Mucosa of descending colon (tissue), 3 donors: ENCODE measurements around the gene HOXD13. TPM values are rescaled to one million over a fixed set of nuclear protein-coding genes. Genes with fewer than 3 reads are reported as not detected.

Source experiments
- ATAC-seq: fragments of 200-7000 bp; cut with Tn5 transposase; one replicate; pipeline ENCODE4 v1.9.1; 2020; ENCODE audit warnings: mild to moderate bottlenecking, moderate library complexity
- DNase-seq, 3 donors: peaks; one replicate each; pipeline ENCODE4 v3.0.0-alpha.2; 2020
- H3K36me3 ChIP-seq: fragments of 200-600 bp; one replicate; pipeline ENCODE4 v1.8.0; 2021; ENCODE audit warnings: low read depth, mild to moderate bottlenecking
- H3K4me1 ChIP-seq: fragments of 200-600 bp; one replicate; pipeline ENCODE4 v1.8.0; 2021; ENCODE audit warnings: low read depth, mild to moderate bottlenecking
- H3K4me3 ChIP-seq: fragments of 200-600 bp; one replicate; pipeline ENCODE4 v1.8.0; 2021; ENCODE audit warnings: mild to moderate bottlenecking
- H3K9me3 ChIP-seq: fragments of 200-600 bp; one replicate; pipeline ENCODE4 v1.8.0; 2021; ENCODE audit warnings: mild to moderate bottlenecking
- CTCF ChIP-seq: fragments of 200-600 bp; IDR thresholded peaks from one replicate; pipeline ENCODE4 v1.8.0; 2022; ENCODE audit warnings: antibody characterized with exemption, mild to moderate bottlenecking
- intact Hi-C, 2 donors: fragments of 100-400 bp; cut with DNase I in 1 of 2; cut with micrococcal nuclease in 1 of 2; formaldehyde crosslinking; loops; one replicate each; pipeline versions ENCODE4 v1.11.0 to v1.11.1; 2022; cut with DNase I, micrococcal nuclease
- total RNA-seq, 3 donors: library from RNA; stranded (reverse); fragmentation: NEBNext Ultra II Directional in 2 of 3; extraction: Animal tissue kit (Norgen Biotek cat#: 25700) in 2 of 3; gene quantifications; one replicate each; pipeline versions ENCODE4 v1.2.1 to v1.2.4, GENCODE V29; 2021 to 2023
- donor health status: DM: no; HTN: no; CAD: no; lungs with moderate emphysema.
- donor health status: DM: no; HTN: no; CAD: no.
- donor health status: DM: no; HTN: yes; CAD: no.

Gene HOXD13
- total RNA-seq, 3 donors from 2014 or later, result 1.1 to 1.5 TPM; not detected in 1

GRCh38 chr2:176126929-176127773 lies 34.6 kb downstream of the HOXD13 start:
- intact Hi-C loops, result loop anchor here (5.0 to 10.0 kb wide), 4 partner anchors 510 to 1018 kb away; no protein-coding TSS in a partner anchor
- TF ChIP-seq CTCF, result peak; percentile 73
- Histone ChIP-seq H3K4me3 (no peak overlapping the region), H3K9me3 (no peaks in the 10 kb centered on the region), H3K4me1 (peaks cover 21% of the 10 kb centered on the region), H3K36me3 (no peaks in the 10 kb centered on the region)
- DNase-seq (peak in 2 of 3 donors; percentile 64 to 91), ATAC-seq (no peak)

GRCh38 chr2:176127774-176128072 lies 35.2 kb downstream of the HOXD13 start:
- ATAC-seq (no peak), DNase-seq (no peak)
- intact Hi-C loops, result loop anchor here (5.0 to 10.0 kb wide), 4 partner anchors 510 to 1017 kb away; no protein-coding TSS in a partner anchor
- H3K36me3 ChIP-seq, result no peaks in the 10 kb centered on the region
- H3K4me1 ChIP-seq, result peaks cover 17% of the 10 kb centered on the region
- no peak overlapping the region for H3K4me3 ChIP-seq
- TF ChIP-seq CTCF, result no peak
- no peaks in the 10 kb centered on the region for H3K9me3 ChIP-seq

GRCh38 chr2:176128172-176128981 lies 35.9 kb downstream of the HOXD13 start:
- ATAC-seq (peak; percentile 25), DNase-seq (peak in 1 of 3 donors; percentile 52)
- Histone ChIP-seq H3K9me3 (no peaks in the 10 kb centered on the region), H3K4me1 (peaks cover 17% of the 10 kb centered on the region), H3K4me3 (no peak overlapping the region), H3K36me3 (no peaks in the 10 kb centered on the region)
- intact Hi-C loops, result loop anchor here (5.0 to 10.0 kb wide), 4 partner anchors 509 to 1016 kb away; no protein-coding TSS in a partner anchor
- TF ChIP-seq CTCF, result no peak

- peak; percentile 83 for ATAC-seq
- H3K9me3 ChIP-seq, result no peaks in the 10 kb centered on the region
- peak; percentile 71 to 84 (median 76) for DNase-seq
- no peaks in the 10 kb centered on the region for H3K36me3 ChIP-seq
- H3K4me3 ChIP-seq, result peak within 1 kb of the TSS; percentile 36
- intact Hi-C loops, result loop anchor here (5.0 to 10.0 kb wide), 4 partner anchors 508 to 1016 kb away; no protein-coding TSS in a partner anchor
- H3K4me1 ChIP-seq, result peaks cover 17% of the 10 kb centered on the region
- TF ChIP-seq CTCF, result no peak
These were observed 36.7 kb downstream of the HOXD13 start, which contains the start of gene HOXD8 for GRCh38 chr2:176128982-176129796. Gene HOXD8 (plus strand): TSS chr2:176129705. CDS start chr2:176130367, 662 bp downstream.

GRCh38 chr2:176129813-176130146 lies 37.3 kb downstream of the HOXD13 start:
- ATAC-seq (peak; percentile 57), DNase-seq (peak in 2 of 3 donors; percentile 55 to 60)
- H3K4me1 ChIP-seq, result peaks cover 17% of the 10 kb centered on the region
- no peak for TF ChIP-seq CTCF
- H3K4me3 ChIP-seq, result peak overlapping the region; percentile 36
- H3K36me3 ChIP-seq, result no peaks in the 10 kb centered on the region
- no peaks in the 10 kb centered on the region for H3K9me3 ChIP-seq
- intact Hi-C loops, result loop anchor here (5.0 to 10.0 kb wide), 4 partner anchors 508 to 1015 kb away; no protein-coding TSS in a partner anchor
